Keratinocyte (primary cell): ENCODE data around the gene SCAF8.

Experiments
- CTCF ChIP-seq, 3 experiments: IDR thresholded peaks in 1 of 3; conservative IDR thresholded peaks in 1 of 3; optimal IDR thresholded peaks in 1 of 3; 2 replicates in 2 of 3; 3 replicates in 1 of 3; pipeline versions ENCODE3 to v1.5.1; 2011; ENCODE audit warnings: low read length in 3 of 3, mild to moderate bottlenecking in 3 of 3, moderate library complexity in 2 of 3, control low read depth in 1 of 3, inconsistent platforms in 1 of 3; ENCODE audit not compliant: insufficient read depth in 2 of 3; ENCODE audit errors: extremely low read depth in 1 of 3
- EZH2 ChIP-seq: IDR thresholded peaks from one replicate; pipeline ENCODE4 v1.6.1; 2012; ENCODE audit warnings: inconsistent platforms, mild to moderate bottlenecking, low read length, moderate library complexity

DNA sequence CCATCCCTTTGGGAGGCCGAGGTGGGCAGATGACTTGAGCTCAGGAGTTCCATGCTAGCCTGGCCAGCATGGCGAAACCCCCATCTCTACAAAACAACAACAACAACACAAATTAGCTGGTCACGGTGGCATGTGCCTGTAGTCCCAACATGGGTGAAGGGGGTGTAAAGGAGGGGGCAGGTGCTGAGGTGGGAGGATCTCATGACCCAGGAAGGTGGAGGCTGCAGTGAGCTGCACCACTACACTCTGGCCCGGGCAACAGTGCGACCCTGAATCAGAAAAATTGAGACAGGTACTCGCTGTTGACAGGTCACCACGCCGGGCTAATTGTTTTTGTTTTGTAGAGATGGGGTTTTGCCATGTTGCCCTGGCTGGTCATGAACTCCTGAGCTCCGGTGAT is 4.2 kb downstream of the SCAF8 start:
- TF ChIP-seq CTCF (optimal IDR thresholded peaks at IDR 0.05 in 1 of 3, IDR thresholded peaks at IDR 0.05 in 1 of 3, conservative IDR thresholded peaks at IDR 0.05 in 1 of 3; ENCODE audit: extremely low read depth in 1 of 3, insufficient read depth in 2 of 3, low read length in 3 of 3) (no peak), EZH2 (no peak)
